CD4-positive, alpha-beta T cell treated with Interferon gamma for 1 hour (primary cell): ENCODE results near the gene CDC42BPB.

Experiments
- DNase-seq: peaks from one replicate; pipeline ENCODE4 v3.0.0-alpha.2; 2020

Gene CDC42BPB

DNA sequence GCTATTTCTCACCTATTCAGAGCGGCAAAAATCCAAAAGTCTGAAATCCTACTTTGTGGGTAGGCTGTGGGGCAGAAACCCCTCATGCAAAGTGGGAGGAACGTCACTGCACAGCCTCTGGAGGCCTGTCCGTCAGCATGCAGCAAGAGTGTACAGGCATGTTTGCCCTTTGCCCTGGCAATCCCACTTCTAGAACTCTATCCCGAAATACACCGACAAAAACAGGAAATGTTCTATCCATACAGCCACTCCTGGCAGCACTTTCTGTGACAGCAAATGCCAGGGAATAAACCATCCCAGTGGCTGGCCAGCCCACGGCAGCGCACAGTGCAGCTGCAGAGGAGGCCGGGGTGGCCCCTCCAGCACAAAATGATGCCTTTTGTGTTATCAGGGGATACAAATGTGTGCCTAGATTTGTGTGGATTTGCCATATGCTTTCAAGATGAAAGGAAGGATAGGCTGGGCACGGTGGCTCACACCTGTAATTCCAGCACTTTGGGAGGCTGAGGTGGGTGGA is 95.2 kb downstream of the CDC42BPB start:
- DNase-seq: no peak

DNA sequence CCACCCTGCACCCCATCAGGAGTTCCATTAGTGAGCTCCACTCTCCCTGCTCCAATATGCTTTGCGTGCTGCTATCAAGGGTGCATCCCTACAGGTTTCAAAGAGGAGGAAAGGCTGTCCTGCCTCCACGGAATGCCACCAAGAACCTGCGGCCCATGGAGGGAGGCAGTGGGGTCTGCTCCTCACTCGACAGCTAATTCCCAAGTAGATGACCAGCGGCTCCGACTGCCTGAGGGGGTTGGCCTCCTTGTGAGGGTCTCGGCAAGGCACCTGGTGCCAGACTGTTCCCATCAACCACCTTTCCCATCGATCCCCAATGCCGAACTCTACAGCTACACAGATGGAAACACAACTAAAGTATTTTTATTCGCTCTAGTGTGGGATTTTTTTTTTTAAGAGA is 98.9 kb downstream of the CDC42BPB start:
- DNase-seq: no peak

DNA sequence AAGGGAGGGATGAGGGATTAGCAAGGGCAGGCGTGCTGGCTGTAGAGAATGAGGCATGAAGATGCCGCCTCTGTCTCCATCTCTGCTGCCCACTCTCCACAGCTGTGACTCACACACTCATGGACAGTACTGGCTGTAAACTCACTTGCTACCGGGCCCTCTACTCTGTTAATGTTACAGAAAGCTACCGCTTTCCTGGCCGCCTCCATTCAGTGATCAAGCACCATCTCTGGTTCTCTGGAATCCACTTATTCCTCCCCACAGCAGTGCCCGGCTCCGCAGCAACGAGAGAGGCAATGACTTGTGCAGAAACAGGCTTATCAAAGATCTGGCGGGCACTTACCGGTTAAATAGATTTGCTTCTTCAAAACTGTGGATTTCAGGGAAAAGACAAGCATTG is 100.1 kb downstream of the CDC42BPB start:
- no peak for DNase-seq

DNA sequence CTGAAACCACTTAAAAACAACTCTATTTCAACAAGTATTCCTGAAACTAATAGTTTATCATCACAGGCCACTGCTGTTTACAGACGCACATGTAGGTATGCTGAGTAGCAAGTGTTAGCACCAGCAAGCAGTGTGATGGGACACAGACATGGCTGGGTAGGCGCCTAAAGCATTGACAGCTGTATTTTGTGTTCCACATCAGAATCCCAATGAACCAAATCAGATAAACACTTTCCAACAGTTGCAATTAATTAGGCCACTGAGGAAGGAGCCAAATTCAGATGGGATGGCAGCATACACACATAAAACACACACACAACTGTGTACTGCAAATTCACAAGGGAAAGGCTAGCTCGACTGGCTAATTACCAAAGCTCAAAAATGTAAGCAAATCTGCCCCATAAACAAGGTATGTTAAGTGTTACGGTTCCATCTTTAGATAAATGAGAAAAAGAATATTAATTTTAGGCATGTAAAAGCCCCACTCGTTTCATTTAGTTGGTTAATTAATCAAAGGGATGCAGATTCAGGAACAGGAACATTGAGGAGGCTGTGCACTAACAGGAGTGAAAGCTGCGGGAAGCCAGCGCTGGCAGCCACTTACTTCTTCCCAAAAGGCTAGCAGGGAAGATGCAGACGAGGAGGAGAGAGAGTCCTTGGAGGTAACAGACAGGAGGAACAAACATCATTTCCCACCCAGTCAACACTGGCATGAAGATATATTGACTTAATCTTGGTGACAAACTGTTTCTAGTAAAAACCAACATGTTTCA is 101.5 kb downstream of the CDC42BPB start:
- no peak for DNase-seq

DNA sequence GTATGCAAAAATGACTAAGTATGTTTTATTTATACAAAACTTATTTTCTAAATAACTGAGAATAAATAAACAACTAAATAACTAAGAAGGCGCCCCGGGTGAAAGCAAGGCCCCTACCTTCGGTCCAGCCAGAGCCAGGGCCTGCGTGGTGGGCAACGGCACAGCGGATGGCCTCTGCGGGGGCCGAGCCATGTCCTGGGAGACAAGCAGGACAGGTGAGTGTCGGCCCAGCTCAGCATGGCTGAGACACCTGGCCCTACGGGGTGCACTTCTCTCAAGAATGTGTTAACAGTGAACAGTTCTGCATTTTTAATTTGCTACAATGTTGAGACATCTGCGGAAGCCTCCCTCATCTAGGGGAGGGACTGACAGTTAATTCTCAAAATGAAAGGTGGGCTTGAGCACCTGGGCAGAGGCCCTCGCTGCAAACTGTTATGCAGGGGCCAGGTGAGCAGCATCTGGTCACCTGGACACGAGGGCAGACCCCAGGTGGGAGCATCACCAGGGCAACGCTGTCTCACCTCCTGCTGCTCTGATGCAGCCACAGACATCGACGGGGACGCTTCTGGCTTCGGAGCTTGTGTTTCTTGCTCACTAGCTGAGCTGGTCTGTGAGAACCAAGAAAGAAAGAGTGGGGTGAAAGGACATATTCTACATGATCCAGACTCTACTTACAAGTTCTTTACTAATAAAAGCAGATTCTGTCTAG is 103.1 kb downstream of the CDC42BPB start:
- no peak for DNase-seq

DNA sequence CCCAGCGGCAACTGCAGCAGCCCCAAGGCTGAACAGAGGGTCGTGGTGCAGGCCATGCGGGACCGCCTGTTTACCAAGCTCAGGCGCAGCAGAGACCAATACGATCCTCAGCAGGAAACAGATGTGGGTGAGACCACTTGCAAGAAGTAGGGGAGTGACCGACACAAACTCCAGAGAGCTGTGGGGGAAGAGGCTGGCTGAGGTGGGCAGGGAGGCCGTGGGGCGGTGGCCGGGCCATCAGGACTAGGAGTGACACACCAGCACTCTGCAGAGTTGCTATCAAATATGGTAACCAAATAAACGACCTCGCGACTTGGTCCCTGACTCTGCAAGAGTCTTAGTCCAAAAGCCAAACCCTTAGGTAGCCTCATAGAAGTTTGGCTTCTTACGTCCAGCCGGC is 104.2 kb downstream of the CDC42BPB start:
- no peak for DNase-seq

DNA sequence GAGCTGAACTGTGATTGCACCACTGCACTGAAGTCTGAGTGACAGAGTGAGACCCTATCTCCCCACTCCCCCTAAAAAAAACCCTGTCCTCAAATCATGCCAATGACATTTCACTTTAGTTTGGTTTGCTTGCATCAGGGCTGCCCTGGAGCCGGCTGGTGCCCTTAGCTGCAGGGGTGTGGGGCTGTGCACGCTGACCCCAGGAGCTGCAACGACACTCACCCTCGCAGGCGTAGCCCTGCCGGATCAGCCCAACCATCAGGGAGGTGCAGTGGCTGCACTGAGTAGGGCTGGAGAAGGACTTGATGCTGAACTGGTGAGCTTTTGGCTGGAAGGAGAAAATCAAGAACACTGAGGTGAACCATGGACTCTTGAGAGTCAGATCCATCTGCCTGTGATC is 105.1 kb downstream of the CDC42BPB start:
- no peak for DNase-seq

DNA sequence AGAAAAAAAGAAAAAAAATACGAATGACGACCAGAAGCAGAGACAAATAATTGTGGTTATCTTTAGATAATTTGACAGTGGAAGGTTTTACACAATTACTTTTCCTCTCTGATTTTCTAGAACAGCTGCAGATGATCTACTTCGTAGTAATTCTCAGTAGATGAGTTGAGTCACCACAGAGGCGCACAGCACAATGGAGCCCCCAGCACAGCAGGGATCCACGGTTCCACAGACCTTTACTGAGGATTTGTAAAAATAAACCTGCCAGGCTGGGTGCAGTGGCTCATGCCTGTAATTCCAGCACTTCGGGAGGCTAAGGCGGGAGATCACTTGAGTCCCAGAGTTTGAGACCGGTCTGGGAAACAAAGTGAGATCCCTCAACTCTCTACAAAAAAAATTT is 105.5 kb downstream of the CDC42BPB start:
- DNase-seq: no peak

DNA sequence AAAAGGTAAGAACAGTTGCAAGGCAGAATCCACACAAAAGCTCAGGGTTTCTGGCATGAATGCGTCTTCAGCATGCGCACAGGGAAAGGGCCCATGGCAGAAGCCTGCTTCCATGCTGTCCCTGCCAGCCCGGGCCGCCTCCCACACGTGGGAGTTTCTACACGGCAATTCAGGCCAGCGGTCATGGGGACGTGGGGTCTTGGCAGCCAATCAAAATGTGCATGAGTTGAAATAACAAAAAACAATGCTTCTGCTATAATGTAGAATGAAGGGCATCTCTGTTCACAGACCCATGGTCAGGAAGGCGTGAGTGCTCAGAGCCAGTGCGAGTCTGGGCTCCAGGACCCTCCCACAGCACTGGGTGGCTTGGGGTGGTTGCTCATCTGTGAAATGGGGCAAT is 106.3 kb downstream of the CDC42BPB start:
- DNase-seq: no peak

DNA sequence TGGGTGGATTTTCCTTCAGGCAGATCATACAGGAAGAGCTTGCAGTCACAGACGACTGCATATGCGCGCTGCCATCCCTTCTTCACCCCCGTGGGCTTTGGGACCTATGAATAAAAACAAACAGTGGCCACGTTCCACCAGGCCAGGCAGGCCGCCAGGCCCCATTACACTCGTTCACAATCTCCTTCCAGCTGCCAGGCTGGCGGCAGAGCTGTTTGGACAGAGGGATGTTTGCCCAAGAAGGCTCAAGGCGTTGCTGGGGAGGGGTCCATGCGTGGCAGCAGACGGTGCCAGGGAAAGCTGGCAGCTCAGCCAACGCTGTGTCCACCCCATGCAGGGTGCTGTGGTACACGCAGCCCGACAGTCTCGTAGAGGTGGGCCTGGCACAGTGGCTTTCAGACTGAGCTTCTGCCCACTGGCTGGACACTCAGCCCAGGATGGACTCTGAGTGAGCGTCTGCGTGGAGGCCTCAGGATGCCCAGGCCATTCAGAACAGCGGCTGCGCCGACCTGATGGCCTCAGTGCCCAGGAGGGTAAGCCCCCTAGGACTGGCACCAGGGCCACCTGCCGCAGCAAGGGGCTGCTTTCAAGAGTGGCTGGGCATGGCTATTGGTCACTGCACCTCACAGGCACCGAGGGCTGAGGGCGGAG is 107.4 kb downstream of the CDC42BPB start:
- DNase-seq: no peak

DNA sequence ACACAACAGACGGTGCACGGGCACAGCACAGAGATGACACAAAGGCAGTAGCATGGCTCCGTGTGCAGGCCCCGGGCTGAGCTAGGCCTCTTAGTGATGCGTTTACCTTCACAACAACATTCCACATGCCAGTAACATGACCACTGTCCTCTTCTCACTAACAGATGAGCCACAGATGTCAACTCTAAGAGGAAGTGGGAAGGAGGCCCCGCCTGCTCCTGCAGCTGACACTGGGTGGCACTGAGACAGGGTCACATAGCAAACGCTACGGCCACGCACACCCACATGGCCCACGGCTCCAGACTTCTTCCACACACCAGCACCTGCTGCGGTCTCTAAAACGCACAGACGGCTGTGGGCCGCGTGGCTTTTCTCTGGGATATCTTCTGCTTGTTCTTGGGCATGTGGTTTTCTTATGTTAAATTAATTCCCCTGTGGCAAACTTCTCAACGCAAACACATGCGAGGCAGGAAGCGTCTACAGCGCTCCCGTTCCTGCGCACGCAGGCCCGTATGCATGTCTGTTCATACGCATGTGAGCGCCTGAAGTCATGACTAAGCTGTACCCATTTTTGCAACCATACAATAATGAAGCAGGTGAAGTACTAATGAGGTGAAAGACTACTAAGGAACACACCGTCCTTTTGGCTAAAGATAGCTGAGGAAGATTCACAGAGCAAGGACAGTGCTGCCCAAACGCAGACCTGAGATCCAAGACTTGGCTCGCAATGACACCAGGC is 108.1 kb downstream of the CDC42BPB start:
- DNase-seq: peak; percentile 53

DNA sequence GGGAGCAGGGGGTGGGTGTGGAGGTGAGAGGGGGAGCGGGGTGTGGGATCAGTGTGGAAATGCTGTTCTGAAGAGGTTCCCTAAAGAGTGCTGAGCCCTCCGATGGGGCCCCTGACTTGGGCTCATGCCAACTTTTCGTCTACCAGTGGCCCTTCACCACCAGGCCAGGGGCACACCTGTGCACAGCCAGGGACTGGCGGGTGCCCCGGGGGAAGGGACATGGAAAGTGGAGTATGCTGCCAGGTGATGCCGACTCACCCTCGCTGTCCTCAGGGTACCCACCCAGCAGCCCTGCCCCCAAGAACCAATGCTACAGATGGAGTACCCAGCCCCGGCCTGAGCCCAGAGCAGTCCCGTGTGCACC is 108.7 kb downstream of the CDC42BPB start:
- no peak for DNase-seq

DNA sequence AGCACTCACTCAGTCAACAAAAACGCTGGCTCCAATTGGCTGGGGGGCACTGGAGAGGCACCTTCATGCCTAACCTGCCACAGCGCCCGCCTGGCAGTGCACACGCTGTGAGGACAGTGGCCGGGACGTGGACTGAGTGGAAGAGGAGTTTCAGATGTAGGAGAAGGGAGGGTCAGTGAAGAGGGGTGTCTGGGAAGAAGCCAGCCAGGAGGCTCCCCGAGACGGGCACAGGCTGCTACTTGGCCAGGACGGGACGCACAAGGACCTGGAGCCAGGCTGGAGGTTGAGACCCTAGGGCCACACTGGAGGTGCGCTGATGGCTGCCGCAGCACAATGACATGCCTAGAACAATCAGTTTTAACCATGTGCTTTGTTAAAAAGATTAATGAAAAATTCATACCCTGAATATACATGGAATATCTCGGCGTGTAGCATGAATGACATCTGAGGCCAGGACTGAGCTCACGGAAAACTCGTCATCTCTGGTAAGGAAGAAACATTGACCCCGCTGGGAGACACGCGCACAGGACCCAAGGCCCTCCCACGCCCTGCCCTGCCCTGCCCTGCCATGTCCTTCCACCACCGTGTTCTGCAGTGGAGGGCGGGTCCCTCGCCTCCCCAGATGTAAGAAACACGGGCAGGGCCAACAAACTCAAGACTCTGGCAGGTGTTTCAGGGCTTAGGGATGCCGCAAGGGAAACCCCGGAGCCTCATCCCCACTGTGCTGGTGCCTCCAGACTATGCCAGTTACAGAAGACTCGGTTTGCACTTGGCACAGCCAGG is 109.8 kb downstream of the CDC42BPB start:
- DNase-seq: no peak

DNA sequence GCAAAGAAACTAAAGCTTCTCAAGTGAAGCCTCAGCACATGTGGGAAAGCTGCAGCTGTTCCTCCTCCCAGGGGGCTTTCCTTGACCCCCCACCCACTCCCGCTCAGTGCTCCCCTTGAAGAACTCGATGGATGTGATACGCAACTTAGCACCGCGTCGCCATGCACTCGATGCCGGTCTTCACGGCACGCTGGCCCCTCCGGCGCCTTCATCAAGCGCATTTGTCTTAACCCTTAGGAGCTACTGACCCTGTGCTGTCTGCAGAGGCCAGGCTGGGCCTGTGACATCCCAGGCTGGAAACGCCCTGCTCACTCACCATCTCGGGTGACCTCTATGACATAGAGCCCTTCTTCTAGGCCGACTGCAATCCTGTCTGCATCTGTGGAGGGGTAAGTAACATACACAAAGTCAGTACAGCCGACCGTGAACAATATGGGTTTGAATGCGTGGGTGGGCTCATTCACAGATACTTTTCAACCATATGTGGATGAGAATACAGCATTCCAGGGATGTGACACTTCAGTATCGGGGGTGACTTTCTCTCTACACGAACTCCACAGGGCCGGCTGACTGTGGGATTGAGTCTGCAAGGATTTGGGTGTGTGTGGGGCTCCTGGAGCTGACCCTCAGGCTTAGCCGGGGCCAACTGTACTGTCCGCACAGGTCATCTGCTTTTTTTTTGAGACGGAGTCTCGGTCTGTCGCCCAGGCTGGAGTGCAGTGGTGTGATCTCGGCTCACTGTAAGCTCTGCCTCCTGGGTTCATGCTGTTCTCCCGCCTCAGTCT is 111.8 kb downstream of the CDC42BPB start:
- no peak for DNase-seq

DNA sequence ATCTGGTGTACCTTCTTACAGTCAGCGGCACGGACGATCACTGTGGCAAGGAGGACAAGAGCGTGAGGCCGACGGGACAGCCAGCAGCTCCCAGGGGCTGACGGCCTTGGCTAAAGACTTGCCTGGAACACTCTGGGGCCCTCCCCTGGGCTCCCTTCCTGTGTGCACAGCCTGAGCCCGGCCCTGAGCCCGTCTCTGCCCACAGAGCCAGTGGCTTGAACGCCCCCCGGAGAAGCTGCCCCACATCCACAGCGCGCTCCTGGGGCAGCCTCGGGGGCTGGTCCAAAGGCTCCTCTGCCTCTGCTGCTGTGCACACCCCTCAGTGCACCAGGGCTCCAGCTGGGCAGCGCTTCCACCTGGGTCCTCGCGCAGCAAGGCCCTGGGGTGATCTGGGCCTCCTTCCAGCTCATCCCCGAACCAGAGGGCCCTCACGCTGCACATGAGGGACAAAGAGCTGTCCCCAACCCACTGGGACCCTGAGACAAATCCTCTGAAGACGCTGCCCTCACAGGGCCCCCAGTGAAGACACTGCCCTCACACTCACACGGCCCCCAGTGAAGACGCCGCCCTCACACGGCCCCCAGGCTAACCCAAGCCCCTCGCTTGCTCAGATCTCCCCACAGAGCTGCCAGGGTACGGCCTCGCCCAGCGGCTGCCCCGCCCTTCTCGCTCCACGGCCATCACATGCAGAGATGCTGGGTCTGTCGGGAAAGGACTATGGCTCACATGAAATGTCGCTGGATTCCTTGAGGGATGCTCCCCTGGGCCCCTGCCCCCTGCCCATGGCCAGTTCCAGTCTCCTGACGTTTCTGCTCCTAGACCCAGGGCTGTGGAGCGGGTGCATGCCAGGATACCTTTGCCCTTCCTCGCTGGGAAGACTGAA is 112.7 kb downstream of the CDC42BPB start:
- no peak for DNase-seq

DNA sequence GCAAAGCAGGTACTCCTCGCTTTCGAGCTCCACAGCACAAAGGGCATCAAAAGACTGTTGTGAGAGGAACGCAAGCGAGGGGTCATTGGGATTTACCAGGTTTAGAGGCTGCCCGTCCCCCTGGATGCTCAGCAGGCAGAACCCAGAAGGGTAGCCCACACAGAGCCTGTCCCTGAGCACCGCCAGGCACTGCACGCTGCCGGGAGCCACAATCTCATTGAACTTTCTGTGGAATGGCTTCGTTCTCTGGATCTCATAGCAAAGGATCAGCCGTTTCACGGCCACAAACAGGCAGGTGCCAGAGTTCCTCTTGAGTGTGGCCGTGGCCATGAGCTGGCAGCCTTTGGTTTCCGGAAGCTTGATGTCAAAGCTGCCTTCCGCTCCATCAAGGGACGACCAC is 113.4 kb downstream of the CDC42BPB start:
- no peak for DNase-seq

DNA sequence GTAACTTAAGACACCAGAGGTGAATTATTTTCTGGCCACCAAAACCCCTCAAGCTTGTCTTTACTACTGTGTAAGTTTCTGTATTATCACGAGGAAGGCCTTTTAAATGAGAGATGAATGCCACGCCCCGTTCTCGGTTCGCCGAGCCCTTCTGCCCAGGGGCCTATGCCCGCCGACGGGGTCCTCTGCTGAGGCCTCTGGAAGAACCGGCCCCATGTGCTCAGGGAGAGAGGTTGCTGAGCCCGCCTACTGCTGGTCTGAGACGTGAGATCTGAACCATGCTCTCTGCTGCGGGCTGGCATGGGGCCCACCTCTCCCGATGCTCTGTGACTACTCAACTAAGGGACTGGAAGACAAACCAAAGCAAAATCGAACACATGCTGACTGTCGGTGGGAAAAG is 113.9 kb downstream of the CDC42BPB start:
- DNase-seq: no peak

DNA sequence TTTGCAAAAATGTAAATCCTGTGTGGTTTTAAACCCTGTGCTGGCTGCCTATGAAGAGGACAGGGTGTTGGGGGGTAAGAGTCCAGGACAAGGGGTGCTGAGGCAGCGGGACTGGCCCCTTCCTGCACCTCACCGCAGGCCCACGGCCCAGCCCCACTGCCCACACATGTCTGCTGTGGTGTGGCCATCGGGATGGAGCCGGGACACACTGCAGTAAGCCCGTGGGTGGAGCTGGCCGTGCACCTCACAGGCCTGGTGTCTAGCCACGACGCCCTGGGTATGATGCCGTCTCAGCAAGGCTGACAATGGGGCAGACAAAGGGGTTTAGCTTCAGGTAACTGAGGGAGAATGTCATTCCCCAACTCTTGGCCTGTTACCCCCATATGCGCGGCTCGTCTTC is 115.3 kb downstream of the CDC42BPB start:
- no peak for DNase-seq

DNA sequence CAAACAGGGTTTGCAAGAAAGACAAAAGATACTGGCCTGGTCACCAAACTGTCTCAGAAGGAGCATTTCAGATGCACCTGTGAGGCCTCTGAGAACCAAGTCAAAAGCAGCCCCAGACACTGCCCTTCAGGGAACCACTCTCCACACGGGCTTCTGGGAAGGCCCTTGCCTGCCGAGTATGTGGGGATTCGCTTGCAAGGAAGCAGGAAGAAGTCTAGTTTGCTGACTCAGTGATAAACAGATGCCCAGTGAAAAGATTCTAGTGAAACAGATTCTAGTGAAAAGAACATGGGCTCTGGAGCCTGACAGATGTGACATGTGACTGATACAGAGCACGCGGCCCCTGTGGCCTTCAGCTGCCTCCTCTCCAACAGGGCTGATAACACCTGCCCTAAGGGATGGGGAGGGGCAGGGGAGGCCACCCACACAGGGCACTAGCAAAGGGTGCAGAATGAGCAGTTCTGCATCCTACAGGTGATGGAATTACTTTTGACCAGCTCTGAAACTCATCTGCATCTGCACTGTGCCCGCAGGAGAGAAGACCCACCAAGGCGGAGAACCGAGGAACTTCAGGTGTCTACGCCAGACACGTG is 115.8 kb downstream of the CDC42BPB start:
- DNase-seq: no peak

DNA sequence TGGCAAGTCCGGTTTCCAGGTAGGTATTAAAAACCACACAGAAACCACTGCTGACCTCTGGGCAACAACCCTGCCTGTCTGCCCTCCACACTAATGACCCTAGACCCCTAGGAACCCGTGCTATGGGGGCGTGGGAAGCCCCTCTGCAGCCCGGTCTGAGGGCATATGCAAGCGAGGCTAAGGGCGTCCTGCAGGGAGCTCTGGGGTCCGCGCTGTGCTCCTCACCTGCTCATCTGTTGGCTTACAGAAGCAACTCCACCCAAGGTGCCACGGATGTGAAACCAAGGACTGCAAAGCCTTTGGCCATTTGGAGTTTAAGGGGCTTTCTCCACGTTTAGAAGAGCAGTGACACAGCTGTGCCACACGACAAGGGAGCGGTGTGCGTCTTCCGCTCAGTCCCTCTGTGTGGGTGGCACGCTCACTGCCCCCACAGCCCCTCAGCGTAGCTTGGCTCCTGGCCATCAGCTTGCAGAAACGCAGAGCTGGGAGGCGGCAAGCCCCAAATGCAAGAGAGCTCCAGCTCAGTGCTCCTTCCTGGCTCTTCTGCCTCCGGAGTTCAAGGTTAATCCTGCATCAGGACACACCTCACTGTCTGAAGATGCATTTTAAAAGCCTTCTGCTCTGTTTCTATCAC is 116.5 kb downstream of the CDC42BPB start:
- no peak for DNase-seq
